OCI-LY7 (cell line): Measurements from ENCODE around the gene CHPT1.

Experiments
- EZH2phosphoT487 ChIP-seq: fragments of 200-600 bp; sonication (generic); IDR thresholded peaks from 2 replicates; pipeline ENCODE4 v1.6.1; 2018; ENCODE audit warnings: low read depth, borderline replicate concordance, mild to moderate bottlenecking, mixed run types, antibody characterized with exemption, low read length, moderate library complexity, mixed read lengths
- TF ChIP-seq, protein P1 (sequence below): fragments of 200-600 bp; sonication (generic); conservative IDR thresholded peaks from 2 replicates; pipeline ENCODE4 v1.5.1; 2014; ENCODE audit warnings: mild to moderate bottlenecking, antibody characterized with exemption, low read length, moderate library complexity, mixed read lengths

DNA sequence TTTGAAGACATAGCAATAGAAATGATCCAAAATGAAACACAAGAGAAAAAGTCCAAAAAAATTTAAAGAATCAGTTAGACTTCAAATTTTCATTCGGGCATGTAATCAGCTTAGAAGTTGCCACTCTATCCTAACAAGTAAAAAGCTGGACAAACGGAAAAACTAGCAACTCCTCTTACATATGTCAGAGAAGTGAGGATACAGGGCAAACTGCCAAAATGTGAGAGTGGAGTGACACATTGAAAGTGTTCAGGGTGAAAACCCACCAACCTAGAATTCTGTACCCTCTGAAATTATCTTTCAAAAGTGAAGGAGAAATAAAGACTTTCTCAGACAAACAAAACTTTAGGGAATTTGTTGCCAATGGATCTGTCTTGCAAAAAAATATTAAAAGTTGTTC is 42.0 kb upstream of the CHPT1 start:
- TF ChIP-seq, protein P1, sequence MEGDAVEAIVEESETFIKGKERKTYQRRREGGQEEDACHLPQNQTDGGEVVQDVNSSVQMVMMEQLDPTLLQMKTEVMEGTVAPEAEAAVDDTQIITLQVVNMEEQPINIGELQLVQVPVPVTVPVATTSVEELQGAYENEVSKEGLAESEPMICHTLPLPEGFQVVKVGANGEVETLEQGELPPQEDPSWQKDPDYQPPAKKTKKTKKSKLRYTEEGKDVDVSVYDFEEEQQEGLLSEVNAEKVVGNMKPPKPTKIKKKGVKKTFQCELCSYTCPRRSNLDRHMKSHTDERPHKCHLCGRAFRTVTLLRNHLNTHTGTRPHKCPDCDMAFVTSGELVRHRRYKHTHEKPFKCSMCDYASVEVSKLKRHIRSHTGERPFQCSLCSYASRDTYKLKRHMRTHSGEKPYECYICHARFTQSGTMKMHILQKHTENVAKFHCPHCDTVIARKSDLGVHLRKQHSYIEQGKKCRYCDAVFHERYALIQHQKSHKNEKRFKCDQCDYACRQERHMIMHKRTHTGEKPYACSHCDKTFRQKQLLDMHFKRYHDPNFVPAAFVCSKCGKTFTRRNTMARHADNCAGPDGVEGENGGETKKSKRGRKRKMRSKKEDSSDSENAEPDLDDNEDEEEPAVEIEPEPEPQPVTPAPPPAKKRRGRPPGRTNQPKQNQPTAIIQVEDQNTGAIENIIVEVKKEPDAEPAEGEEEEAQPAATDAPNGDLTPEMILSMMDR = no peak
- no peak for TF ChIP-seq EZH2phosphoT487
